Heart left ventricle (tissue), 13 donors: ENCODE results near the gene SLC25A47.

Experiments used
- POLR2A ChIP-seq, 2 donors: fragments of 450-650 bp; IDR thresholded peaks; one replicate each; pipeline ENCODE4 v1.6.1; 2017; ENCODE audit warnings: antibody characterized with exemption in 2 of 2, mild to moderate bottlenecking in 2 of 2, moderate library complexity in 2 of 2
- TF ChIP-seq, protein P1 (sequence below), 12 donors: fragments of 200-600 bp; sonication (generic) in 4 of 12; IDR thresholded peaks; one replicate each; pipeline versions ENCODE4 v1.5.0 to v1.8.0; 2018 to 2022; ENCODE audit warnings: antibody characterized with exemption in 12 of 12, mild to moderate bottlenecking in 5 of 12
- donor health status: ischemic (EF 13 %, LVEDD 7.1; RV severe dilation, severe dysfunction).
- donor health status: DM: no; HTN: yes; CAD: no.
- donor health status: DM: no; HTN: no; CAD: no.
- donor health status: ischemic (EF 25% LVEDD 6.9; RV normal size, moderate dysfunction).
- donor health status: ischemic (EF 25% LVEDD 5.7; RV mildly dilated, moderate dysfunction).
- donor health status: ischemic (EF 35%, LVEDD 5.7; RV mildly dilated, moderate dysfunction).
- donor health status: nonischemic (EF 11% LVEDD 7.7; RV severe dilation, severe dysfunction).
- donor health status: DM: yes; HTN: yes; CAD: no.
- donor health status: PGD.
- donor health status: ischemic (EF 29% LVEDD 5.4; RV normal size, mild dysfunction).
- donor health status: nonischemic (EF 23%, LVEDD 6.1; RV moderate dilation, normal function).

DNA sequence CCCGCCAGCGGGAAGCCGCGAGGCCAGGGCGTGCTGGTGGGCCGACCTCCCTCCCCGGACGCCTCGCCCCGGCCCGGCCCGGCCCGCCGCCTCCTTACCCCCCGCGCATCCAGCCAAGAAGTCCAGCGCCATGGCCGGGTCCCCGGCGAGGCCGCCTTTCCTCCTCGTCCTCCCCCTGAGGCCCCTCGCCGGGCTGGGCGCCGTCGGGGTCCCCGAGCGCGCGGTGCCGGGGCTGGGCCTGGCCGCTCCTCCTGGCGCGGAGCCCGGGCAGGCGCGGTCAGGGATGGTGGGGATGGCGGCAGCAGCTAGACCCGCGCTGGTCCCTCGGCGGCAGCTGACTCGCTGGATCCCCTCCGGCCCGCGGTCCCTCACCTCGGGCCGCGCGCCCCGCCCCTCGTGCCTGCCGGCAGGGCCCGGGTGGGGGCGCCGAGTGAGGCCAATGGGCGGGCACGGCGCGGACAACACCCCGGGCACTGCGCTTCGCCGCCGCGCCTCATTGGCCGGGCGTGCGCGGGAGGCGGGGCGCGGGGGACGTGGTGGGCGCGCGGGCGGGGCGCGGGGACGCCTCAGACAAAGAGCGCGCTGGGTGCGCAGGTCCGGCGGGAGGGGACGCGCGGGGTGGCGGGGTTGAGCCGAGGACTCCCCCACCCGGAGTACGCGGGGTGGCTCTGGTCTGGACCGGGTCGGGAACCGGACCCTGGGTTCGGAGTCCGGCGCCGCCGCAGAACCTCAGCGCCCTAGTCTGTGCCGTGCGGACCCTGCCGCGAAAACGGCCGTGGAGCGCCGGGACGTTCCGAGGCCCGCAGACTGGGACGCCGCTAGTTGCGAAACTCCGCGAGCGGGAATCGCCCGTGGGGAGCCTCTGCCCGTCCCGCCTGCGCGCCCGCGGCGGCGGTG is 16.8 kb upstream of the SLC25A47 start, which contains the start of gene SLC25A29:
- TF ChIP-seq, protein P1, sequence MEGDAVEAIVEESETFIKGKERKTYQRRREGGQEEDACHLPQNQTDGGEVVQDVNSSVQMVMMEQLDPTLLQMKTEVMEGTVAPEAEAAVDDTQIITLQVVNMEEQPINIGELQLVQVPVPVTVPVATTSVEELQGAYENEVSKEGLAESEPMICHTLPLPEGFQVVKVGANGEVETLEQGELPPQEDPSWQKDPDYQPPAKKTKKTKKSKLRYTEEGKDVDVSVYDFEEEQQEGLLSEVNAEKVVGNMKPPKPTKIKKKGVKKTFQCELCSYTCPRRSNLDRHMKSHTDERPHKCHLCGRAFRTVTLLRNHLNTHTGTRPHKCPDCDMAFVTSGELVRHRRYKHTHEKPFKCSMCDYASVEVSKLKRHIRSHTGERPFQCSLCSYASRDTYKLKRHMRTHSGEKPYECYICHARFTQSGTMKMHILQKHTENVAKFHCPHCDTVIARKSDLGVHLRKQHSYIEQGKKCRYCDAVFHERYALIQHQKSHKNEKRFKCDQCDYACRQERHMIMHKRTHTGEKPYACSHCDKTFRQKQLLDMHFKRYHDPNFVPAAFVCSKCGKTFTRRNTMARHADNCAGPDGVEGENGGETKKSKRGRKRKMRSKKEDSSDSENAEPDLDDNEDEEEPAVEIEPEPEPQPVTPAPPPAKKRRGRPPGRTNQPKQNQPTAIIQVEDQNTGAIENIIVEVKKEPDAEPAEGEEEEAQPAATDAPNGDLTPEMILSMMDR (IDR thresholded peaks at IDR 0.05) = no peak
- TF ChIP-seq POLR2A (IDR thresholded peaks at IDR 0.05) = peak; percentile 3 to 84
